Mesenchymal stem cell (in vitro differentiated cells and primary cell): ENCODE results near the gene HLCS.

Experiments used
- DNase-seq: peaks from one replicate; pipeline ENCODE4 v3.0.0-alpha.2; 2013
- H2AFZ ChIP-seq: one replicate; pipeline ENCODE4 v1.6.1; 2013; ENCODE audit warnings: low read depth, mild to moderate bottlenecking, control low read depth, inconsistent platforms, low read length, moderate library complexity
- H2AK5ac ChIP-seq: 2 replicates; pipeline ENCODE4 v1.6.1; 2013; ENCODE audit warnings: low read length, moderate library complexity, mild to moderate bottlenecking, inconsistent platforms; ENCODE audit not compliant: severe bottlenecking
- H2BK120ac ChIP-seq: one replicate; pipeline ENCODE4 v1.6.1; 2013; ENCODE audit warnings: low read depth, mild to moderate bottlenecking, inconsistent platforms, low read length, moderate library complexity
- H2BK12ac ChIP-seq, 2 experiments: one replicate each; pipeline ENCODE4 v1.6.1; 2013; ENCODE audit warnings: inconsistent platforms in 2 of 2, low read length in 2 of 2, mild to moderate bottlenecking in 2 of 2, moderate library complexity in 2 of 2, control low read depth in 1 of 2
- H2BK15ac ChIP-seq: one replicate; pipeline ENCODE4 v1.6.1; 2013; ENCODE audit warnings: mild to moderate bottlenecking, low read depth, inconsistent platforms; ENCODE audit not compliant: poor library complexity, severe bottlenecking
- H2BK5ac ChIP-seq: 2 replicates; pipeline ENCODE4 v1.6.1; 2013; ENCODE audit warnings: low read depth, mild to moderate bottlenecking, low read length, control low read depth, inconsistent platforms; ENCODE audit not compliant: poor library complexity, severe bottlenecking
- H3K14ac ChIP-seq, 2 experiments: one replicate each; pipeline ENCODE4 v1.6.1; 2013; ENCODE audit warnings: inconsistent platforms in 2 of 2, low read length in 2 of 2, control low read depth in 1 of 2, mild to moderate bottlenecking in 1 of 2, moderate library complexity in 1 of 2
- H3K18ac ChIP-seq, 2 experiments: one replicate each; pipeline ENCODE4 v1.6.1; 2013; ENCODE audit warnings: inconsistent platforms in 2 of 2, low read length in 2 of 2, control low read depth in 1 of 2, low read depth in 1 of 2, mild to moderate bottlenecking in 1 of 2
- H3K23ac ChIP-seq, 2 experiments: one replicate each; pipeline ENCODE4 v1.6.1; 2013; ENCODE audit warnings: inconsistent platforms in 2 of 2, low read length in 2 of 2, mild to moderate bottlenecking in 2 of 2, moderate library complexity in 2 of 2, control low read depth in 1 of 2
- H3K27ac ChIP-seq: 2 replicates; pipeline ENCODE4 v1.5.1; 2013; ENCODE audit warnings: mild to moderate bottlenecking, moderate library complexity, low read length, control low read depth, inconsistent platforms; ENCODE audit not compliant: poor library complexity, severe bottlenecking
- H3K27me3 ChIP-seq, 2 experiments: 2 replicates each; pipeline versions ENCODE4 v1.6.1 to v1.7.0; 2013; ENCODE audit warnings: low read length in 2 of 2, mild to moderate bottlenecking in 2 of 2, moderate library complexity in 2 of 2, control low read depth in 1 of 2, inconsistent platforms in 1 of 2; ENCODE audit not compliant: control insufficient read depth in 1 of 2, insufficient read depth in 1 of 2
- H3K36me3 ChIP-seq, 2 experiments: 2 replicates each; pipeline versions ENCODE4 v1.6.1 to v1.7.0; 2013; ENCODE audit warnings: low read length in 2 of 2, control low read depth in 1 of 2, inconsistent platforms in 1 of 2, low read depth in 1 of 2, mild to moderate bottlenecking in 1 of 2; ENCODE audit not compliant: insufficient read depth in 2 of 2, control insufficient read depth in 1 of 2
- H3K4ac ChIP-seq, 2 experiments: one replicate each; pipeline ENCODE4 v1.6.1; 2013; ENCODE audit warnings: inconsistent platforms in 2 of 2, low read length in 2 of 2, mild to moderate bottlenecking in 2 of 2, moderate library complexity in 2 of 2, control low read depth in 1 of 2, low read depth in 1 of 2
- H3K4me1 ChIP-seq: 2 replicates; pipeline ENCODE4 v1.6.1; 2013; ENCODE audit warnings: low read depth, low read length, control low read depth; ENCODE audit not compliant: control insufficient read depth, insufficient read depth
- H3K4me2 ChIP-seq: 2 replicates; pipeline ENCODE4 v1.6.1; 2013; ENCODE audit warnings: low read length, mild to moderate bottlenecking, inconsistent platforms; ENCODE audit not compliant: poor library complexity, severe bottlenecking
- H3K4me3 ChIP-seq, 2 experiments: 2 replicates each; pipeline versions ENCODE4 v1.5.1 to v1.7.0; 2013; ENCODE audit warnings: low read length in 2 of 2, mild to moderate bottlenecking in 2 of 2, control low read depth in 1 of 2, low read depth in 1 of 2; ENCODE audit not compliant: insufficient read depth in 1 of 2
- H3K79me1 ChIP-seq: replicated peaks from 2 replicates; pipeline ENCODE4 v1.6.1; 2013; ENCODE audit warnings: mild to moderate bottlenecking, control low read depth, low read length, inconsistent platforms; ENCODE audit not compliant: poor library complexity, severe bottlenecking
- H3K9ac ChIP-seq: 2 replicates; pipeline ENCODE4 v1.7.0; 2013; ENCODE audit warnings: mild to moderate bottlenecking, low read length, moderate library complexity
- H3K9me3 ChIP-seq: 2 replicates; pipeline ENCODE4 v1.7.0; 2013; ENCODE audit warnings: mild to moderate bottlenecking, low read length; ENCODE audit not compliant: control insufficient read depth
- H4K8ac ChIP-seq: one replicate; pipeline ENCODE4 v1.6.1; 2013; ENCODE audit warnings: inconsistent platforms, mild to moderate bottlenecking, low read length, moderate library complexity
- H4K91ac ChIP-seq: one replicate; pipeline ENCODE4 v1.6.1; 2013; ENCODE audit warnings: mild to moderate bottlenecking, low read length, inconsistent platforms
- WGBS: methylation state at CpG from one replicate; pipeline ENCODE4 v1.1.7; 2013; ENCODE audit warnings: mixed read lengths; 5-methylcytosine and 5-hydroxymethylcytosine counted together

The HLCS gene

DNA sequence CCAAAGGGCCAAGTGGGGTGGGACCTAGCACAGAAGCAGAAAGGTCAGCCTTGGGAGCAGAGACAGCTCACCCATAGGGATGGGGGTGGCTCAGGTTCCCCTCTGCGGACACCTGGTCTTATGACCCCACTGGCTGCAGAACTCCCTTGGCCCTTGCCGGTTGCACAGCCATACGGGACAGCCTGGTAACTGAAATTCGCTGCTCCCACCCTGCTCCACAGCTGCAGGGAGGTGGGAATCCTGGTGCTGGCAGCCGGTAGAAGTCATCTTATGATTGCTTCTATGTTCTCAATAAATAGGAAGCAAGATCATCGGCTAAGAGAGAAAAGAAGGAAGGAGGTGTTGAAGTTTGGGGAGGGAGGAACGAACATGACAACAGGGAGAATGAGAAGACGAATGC is 64.1 kb downstream of the HLCS start:
- no peak overlapping the region for H3K9ac ChIP-seq
- H3K4me3 ChIP-seq, result no peak overlapping the region
- no peak overlapping the region for H3K18ac ChIP-seq
- no peak overlapping the region for H2BK120ac ChIP-seq
- no peaks in the 10 kb centered on the region for H3K27me3 ChIP-seq
- H2AK5ac ChIP-seq, result no peak overlapping the region
- no peaks in the 10 kb centered on the region for H3K9me3 ChIP-seq
- H2AFZ ChIP-seq, result no peak overlapping the region
- H3K14ac ChIP-seq, result no peak overlapping the region
- no peak overlapping the region for H3K4ac ChIP-seq
- H3K4me1 ChIP-seq, result peaks cover 6% of the 10 kb centered on the region
- no peak overlapping the region for H4K91ac ChIP-seq
- WGBS, result 89% methylated on average over 8 of the region's 8 CpGs
- peaks cover 17% of the 10 kb centered on the region for H3K79me1 ChIP-seq
- no peak overlapping the region for H2BK12ac ChIP-seq
- H2BK5ac ChIP-seq, result no peak overlapping the region
- no peak overlapping the region for H3K23ac ChIP-seq
- peak overlapping the region; percentile 2 for H3K4me2 ChIP-seq
- H2BK15ac ChIP-seq, result no peak overlapping the region
- no peak overlapping the region for H4K8ac ChIP-seq
- H3K27ac ChIP-seq, result no peak overlapping the region
- peaks cover 3 to 5% of the 10 kb centered on the region in 2 experiments for H3K36me3 ChIP-seq
- no peak for DNase-seq

- H3K9ac ChIP-seq, result no peak overlapping the region
- H4K8ac ChIP-seq, result no peak overlapping the region
- H3K4me3 ChIP-seq, result no peak overlapping the region
- no peak overlapping the region for H3K4me2 ChIP-seq
- no peaks in the 10 kb centered on the region for H3K9me3 ChIP-seq
- no peak overlapping the region for H2BK5ac ChIP-seq
- no peak overlapping the region for H3K18ac ChIP-seq
- H3K4ac ChIP-seq, result no peak overlapping the region
- no peak overlapping the region for H2BK15ac ChIP-seq
- H3K36me3 ChIP-seq, result peaks cover 5 to 7% of the 10 kb centered on the region in 2 experiments
- no peak overlapping the region for H2AFZ ChIP-seq
- H3K27ac ChIP-seq, result no peak overlapping the region
- no peak overlapping the region for H4K91ac ChIP-seq
- no peak overlapping the region for H3K23ac ChIP-seq
- H2BK120ac ChIP-seq, result no peak overlapping the region
- WGBS, result 92% methylated on average over 6 of the region's 6 CpGs
- no peak overlapping the region for H2AK5ac ChIP-seq
- H3K14ac ChIP-seq, result no peak overlapping the region
- no peak overlapping the region for H2BK12ac ChIP-seq
- peaks cover 6% of the 10 kb centered on the region for H3K4me1 ChIP-seq
- no peak for DNase-seq
- peaks cover 17% of the 10 kb centered on the region for H3K79me1 ChIP-seq
- H3K27me3 ChIP-seq, result no peaks in the 10 kb centered on the region
Observed at GRCh38 chr21:36901575-36901974, 64.9 kb downstream of the HLCS start.

GRCh38 chr21:36893581-36893980 is 72.9 kb downstream of the HLCS start:
- no peak overlapping the region for H2BK120ac ChIP-seq
- no peak overlapping the region for H4K8ac ChIP-seq
- no peaks in the 10 kb centered on the region for H3K9me3 ChIP-seq
- no peak overlapping the region for H2BK15ac ChIP-seq
- H3K27ac ChIP-seq, result no peak overlapping the region
- peaks cover 12 to 26% of the 10 kb centered on the region in 2 experiments for H3K36me3 ChIP-seq
- H3K4me1 ChIP-seq, result no peaks in the 10 kb centered on the region
- H3K4ac ChIP-seq, result no peak overlapping the region
- H3K27me3 ChIP-seq, result no peaks in the 10 kb centered on the region
- no peak overlapping the region for H2BK12ac ChIP-seq
- H3K4me3 ChIP-seq, result no peak overlapping the region
- no peak overlapping the region for H3K4me2 ChIP-seq
- WGBS, result 95% methylated on average over 10 of the region's 11 CpGs
- DNase-seq, result no peak
- no peak overlapping the region for H3K14ac ChIP-seq
- no peak overlapping the region for H2BK5ac ChIP-seq
- no peak overlapping the region for H3K9ac ChIP-seq
- peaks cover 8% of the 10 kb centered on the region for H3K79me1 ChIP-seq
- H2AFZ ChIP-seq, result no peak overlapping the region
- no peak overlapping the region for H4K91ac ChIP-seq
- H2AK5ac ChIP-seq, result no peak overlapping the region
- H3K23ac ChIP-seq, result no peak overlapping the region
- no peak overlapping the region for H3K18ac ChIP-seq

DNA sequence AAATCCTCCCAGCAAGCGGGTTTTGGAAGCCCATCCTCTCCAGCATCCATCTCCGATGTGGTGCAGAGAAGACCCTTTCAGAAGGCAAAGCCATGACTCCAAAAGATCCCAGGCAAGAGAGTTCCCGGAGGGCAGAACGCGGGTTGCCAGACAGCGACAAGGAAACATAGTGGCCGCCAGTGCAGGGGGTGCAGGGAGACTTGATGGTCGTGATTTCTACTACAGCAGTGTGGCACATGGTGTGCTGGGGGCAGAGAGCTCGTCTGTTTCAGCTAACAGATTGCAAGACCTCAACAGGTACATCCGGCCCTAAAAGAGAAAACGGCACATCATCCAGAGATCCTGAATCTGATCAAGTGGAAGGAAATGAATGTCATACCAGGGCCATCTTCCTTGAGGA is 74.3 kb downstream of the HLCS start:
- no peak overlapping the region for H2BK12ac ChIP-seq
- no peak overlapping the region for H3K4me2 ChIP-seq
- H4K8ac ChIP-seq, result no peak overlapping the region
- H3K79me1 ChIP-seq, result peaks cover 9% of the 10 kb centered on the region
- no peak for DNase-seq
- H3K18ac ChIP-seq, result no peak overlapping the region
- 94% methylated on average over 11 of the region's 11 CpGs for WGBS
- no peak overlapping the region for H3K23ac ChIP-seq
- no peak overlapping the region for H3K14ac ChIP-seq
- H2BK120ac ChIP-seq, result no peak overlapping the region
- H2BK15ac ChIP-seq, result no peak overlapping the region
- H2BK5ac ChIP-seq, result no peak overlapping the region
- no peak overlapping the region for H4K91ac ChIP-seq
- H3K4me3 ChIP-seq, result no peak overlapping the region
- no peaks in the 10 kb centered on the region for H3K27me3 ChIP-seq
- peaks cover 12 to 23% of the 10 kb centered on the region in 2 experiments for H3K36me3 ChIP-seq
- no peaks in the 10 kb centered on the region for H3K9me3 ChIP-seq
- no peak overlapping the region for H3K27ac ChIP-seq
- H2AFZ ChIP-seq, result no peak overlapping the region
- no peaks in the 10 kb centered on the region for H3K4me1 ChIP-seq
- no peak overlapping the region for H3K9ac ChIP-seq
- no peak overlapping the region for H2AK5ac ChIP-seq
- no peak overlapping the region for H3K4ac ChIP-seq
